Vagina (tissue), 2 donors: ENCODE data around the gene TGFB2.

Experiments used
- CTCF ChIP-seq, 3 experiments: fragments of 450-650 bp in 2 of 3; fragments of 200-600 bp in 1 of 3; sonication (generic) in 1 of 3; IDR thresholded peaks; one replicate each; pipeline ENCODE4 v1.5.1; 2017 to 2019; ENCODE audit warnings: antibody characterized with exemption in 3 of 3, mild to moderate bottlenecking in 2 of 3, moderate library complexity in 2 of 3
- POLR2A ChIP-seq, 2 donors: fragments of 450-650 bp; IDR thresholded peaks; one replicate each; pipeline ENCODE4 v1.6.1; 2017; ENCODE audit warnings: antibody characterized with exemption in 2 of 2, mild to moderate bottlenecking in 2 of 2, moderate library complexity in 2 of 2

- TF ChIP-seq POLR2A (IDR thresholded peaks at IDR 0.05) (no peak), CTCF (IDR thresholded peaks at IDR 0.05) (no peak)
Measured at GRCh38 chr1:218350035-218350525, 4.9 kb downstream of the TGFB2 start.
